ACC112 (cell line): ENCODE data around the gene SLC22A3.
A peak's percentile ranks its signal among the peaks of the same experiment; 100 is the strongest.
"Not testable (repeated sequence)": the region's sequence is repeated elsewhere in the genome, so short reads cannot be mapped to it uniquely, and the experiment has no call there.

Experiments
- H2AFZ ChIP-seq: fragments of 200-600 bp; sonication (generic); one replicate; pipeline ENCODE4 v1.6.0; 2017; ENCODE audit warnings: antibody characterized with exemption, low read length; ENCODE audit not compliant: unreplicated experiment
- H3K27ac ChIP-seq: fragments of 200-600 bp; sonication (generic); 2 replicates; pipeline ENCODE4 v1.5.1; 2014; ENCODE audit warnings: low read depth, mild to moderate bottlenecking, antibody characterized with exemption, low read length, moderate library complexity
- H3K27me3 ChIP-seq: fragments of 200-600 bp; sonication (generic); 2 replicates; pipeline ENCODE4 v1.6.1; 2014; ENCODE audit warnings: mild to moderate bottlenecking, antibody characterized with exemption, low read length, moderate library complexity, mixed read lengths; ENCODE audit not compliant: insufficient read depth
- H3K36me3 ChIP-seq: fragments of 200-600 bp; sonication (generic); 2 replicates; pipeline ENCODE4 v1.6.1; 2016; ENCODE audit warnings: mild to moderate bottlenecking, antibody characterized with exemption, low read length, moderate library complexity, mixed read lengths; ENCODE audit not compliant: insufficient read depth
- H3K4me1 ChIP-seq: fragments of 200-600 bp; sonication (generic); one replicate; pipeline ENCODE4 v1.6.1; 2016; ENCODE audit warnings: low read length, mixed read lengths; ENCODE audit not compliant: insufficient read depth, unreplicated experiment, control insufficient read depth
- H3K4me3 ChIP-seq: fragments of 200-600 bp; sonication (generic); 2 replicates; pipeline ENCODE4 v1.5.1; 2014; ENCODE audit warnings: mild to moderate bottlenecking, low read depth, low read length
- H3K79me2 ChIP-seq: fragments of 200-600 bp; sonication (generic); one replicate; pipeline ENCODE4 v1.6.0; 2016; ENCODE audit warnings: low read length; ENCODE audit not compliant: control insufficient read depth, unreplicated experiment, insufficient read depth

SLC22A3 gene

GRCh38 chr6:160391419-160392116, 43.4 kb downstream of the SLC22A3 start:
- Histone ChIP-seq H3K4me3 (peak overlapping the region; percentile 48; the same call in 1 of the 2 replicates), H3K27ac (peak overlapping the region; percentile 83), H3K4me1 (peaks cover 48% of the 10 kb centered on the region)

GRCh38 chr6:160393442-160393841, 45.3 kb downstream of the SLC22A3 start:
- not testable (repeated sequence) for H3K79me2 ChIP-seq, H3K4me3 ChIP-seq, H3K36me3 ChIP-seq, H2AFZ ChIP-seq, H3K27ac ChIP-seq, H3K27me3 ChIP-seq
- peaks cover 40% of the 10 kb centered on the region for H3K4me1 ChIP-seq

More at GRCh38 chr6:160391419-160392116, 43.4 kb downstream of the SLC22A3 start:
- Histone ChIP-seq H3K36me3 (no peaks in the 10 kb centered on the region), H2AFZ (peak overlapping the region; percentile 39), H3K79me2 (no peaks in the 10 kb centered on the region), H3K27me3 (no peaks in the 10 kb centered on the region)

- no peaks in the 10 kb centered on the region for H3K79me2 ChIP-seq
- no peaks in the 10 kb centered on the region for H3K36me3 ChIP-seq
- no peaks in the 10 kb centered on the region for H3K27me3 ChIP-seq
- H3K4me3 ChIP-seq: no peak overlapping the region
- no peak overlapping the region for H3K27ac ChIP-seq
- no peak overlapping the region for H2AFZ ChIP-seq
- H3K4me1 ChIP-seq: peaks cover 41% of the 10 kb centered on the region
Observed at GRCh38 chr6:160393891-160394653, 45.9 kb downstream of the SLC22A3 start.

GRCh38 chr6:160394654-160395035, 46.5 kb downstream of the SLC22A3 start:
- Histone ChIP-seq H3K4me1 (peaks cover 37% of the 10 kb centered on the region), H3K79me2 (no peaks in the 10 kb centered on the region), H3K4me3 (no peak overlapping the region), H3K36me3 (no peaks in the 10 kb centered on the region), H3K27me3 (no peaks in the 10 kb centered on the region), H3K27ac (no peak overlapping the region), H2AFZ (no peak overlapping the region)

GRCh38 chr6:160395187-160395586, 47.0 kb downstream of the SLC22A3 start:
- peaks cover 38% of the 10 kb centered on the region for H3K4me1 ChIP-seq
- H2AFZ ChIP-seq: no peak overlapping the region
- H3K27ac ChIP-seq: no peak overlapping the region
- no peak overlapping the region for H3K4me3 ChIP-seq
- no peaks in the 10 kb centered on the region for H3K27me3 ChIP-seq
- no peaks in the 10 kb centered on the region for H3K36me3 ChIP-seq
- no peaks in the 10 kb centered on the region for H3K79me2 ChIP-seq

GRCh38 chr6:160396292-160396691, 48.1 kb downstream of the SLC22A3 start:
- H3K4me3 ChIP-seq: no peak overlapping the region
- H3K4me1 ChIP-seq: peaks cover 31% of the 10 kb centered on the region
- H3K79me2 ChIP-seq: no peaks in the 10 kb centered on the region
- no peaks in the 10 kb centered on the region for H3K36me3 ChIP-seq
- H3K27me3 ChIP-seq: no peaks in the 10 kb centered on the region
- no peak overlapping the region for H2AFZ ChIP-seq
- H3K27ac ChIP-seq: no peak overlapping the region

- peak overlapping the region; percentile 12 for H3K27ac ChIP-seq
- no peaks in the 10 kb centered on the region for H3K36me3 ChIP-seq
- H3K79me2 ChIP-seq: no peaks in the 10 kb centered on the region
- H3K4me1 ChIP-seq: peaks cover 20% of the 10 kb centered on the region
- H2AFZ ChIP-seq: peak overlapping the region; percentile 75
- H3K4me3 ChIP-seq: no peak overlapping the region; the same call in 1 of the 2 replicates
- H3K27me3 ChIP-seq: no peaks in the 10 kb centered on the region
Observed at GRCh38 chr6:160398674-160399271, 50.6 kb downstream of the SLC22A3 start.

GRCh38 chr6:160400446-160400845, 52.3 kb downstream of the SLC22A3 start:
- Histone ChIP-seq H2AFZ (no peak overlapping the region), H3K27ac (no peak overlapping the region)

GRCh38 chr6:160408528-160408927, 60.4 kb downstream of the SLC22A3 start:
- Histone ChIP-seq H3K36me3 (no peaks in the 10 kb centered on the region), H2AFZ (no peak overlapping the region), H3K79me2 (no peaks in the 10 kb centered on the region), H3K4me3 (no peak overlapping the region), H3K27ac (no peak overlapping the region), H3K4me1 (no peaks in the 10 kb centered on the region), H3K27me3 (peaks cover 3% of the 10 kb centered on the region; the same call in 1 of the 2 replicates)

More at GRCh38 chr6:160400446-160400845, 52.3 kb downstream of the SLC22A3 start:
- Histone ChIP-seq H3K79me2 (no peaks in the 10 kb centered on the region), H3K36me3 (no peaks in the 10 kb centered on the region), H3K27me3 (no peaks in the 10 kb centered on the region), H3K4me1 (peaks cover 20% of the 10 kb centered on the region), H3K4me3 (no peak overlapping the region)

- no peaks in the 10 kb centered on the region for H3K36me3 ChIP-seq
- H3K79me2 ChIP-seq: no peaks in the 10 kb centered on the region
Observed at GRCh38 chr6:160412993-160413392, 64.8 kb downstream of the SLC22A3 start.

More at GRCh38 chr6:160412993-160413392, 64.8 kb downstream of the SLC22A3 start:
- Histone ChIP-seq H3K4me1 (no peaks in the 10 kb centered on the region), H3K27ac (no peak overlapping the region), H3K27me3 (peaks cover 3% of the 10 kb centered on the region), H3K4me3 (no peak overlapping the region), H2AFZ (no peak overlapping the region)
